Measurements from ENCODE around the gene TASOR.
"Not testable (repeated sequence)": the region's sequence is repeated elsewhere in the genome, so short reads cannot be mapped to it uniquely, and the experiment has no call there.

TASOR gene

DNA sequence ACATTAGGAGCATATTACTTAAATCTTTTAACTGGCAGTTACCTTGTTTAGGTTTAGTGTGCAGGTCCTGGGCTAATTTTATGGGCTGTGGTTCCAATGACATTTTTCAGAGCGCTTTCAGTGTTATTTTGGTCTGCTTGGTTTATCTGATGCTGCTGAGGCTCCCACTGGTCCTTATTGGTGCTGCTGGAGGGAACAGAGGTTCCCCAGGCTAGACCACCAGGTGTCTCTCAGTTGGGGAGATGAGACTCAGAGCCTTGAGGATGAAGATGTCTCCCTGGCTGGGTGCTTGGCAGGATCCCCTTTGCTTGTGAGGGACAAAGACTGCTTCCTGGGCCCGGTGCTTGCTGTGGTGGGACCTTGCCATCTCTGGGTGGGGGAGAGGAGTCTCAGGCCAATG, 28.3 kb upstream of the TASOR start:
- Mint-ChIP-seq H3K4me3 (no peak overlapping the region), H3K36me3 (ENCODE audit: low read depth) (peaks cover 3% of the 10 kb centered on the region), H3K9me3 (peaks cover 8% of the 10 kb centered on the region), H3K27ac (no peak overlapping the region), H3K27me3 (ENCODE audit: low read depth) (no peaks in the 10 kb centered on the region), H3K4me1 (no peaks in the 10 kb centered on the region)
- TF ChIP-seq, protein P1, sequence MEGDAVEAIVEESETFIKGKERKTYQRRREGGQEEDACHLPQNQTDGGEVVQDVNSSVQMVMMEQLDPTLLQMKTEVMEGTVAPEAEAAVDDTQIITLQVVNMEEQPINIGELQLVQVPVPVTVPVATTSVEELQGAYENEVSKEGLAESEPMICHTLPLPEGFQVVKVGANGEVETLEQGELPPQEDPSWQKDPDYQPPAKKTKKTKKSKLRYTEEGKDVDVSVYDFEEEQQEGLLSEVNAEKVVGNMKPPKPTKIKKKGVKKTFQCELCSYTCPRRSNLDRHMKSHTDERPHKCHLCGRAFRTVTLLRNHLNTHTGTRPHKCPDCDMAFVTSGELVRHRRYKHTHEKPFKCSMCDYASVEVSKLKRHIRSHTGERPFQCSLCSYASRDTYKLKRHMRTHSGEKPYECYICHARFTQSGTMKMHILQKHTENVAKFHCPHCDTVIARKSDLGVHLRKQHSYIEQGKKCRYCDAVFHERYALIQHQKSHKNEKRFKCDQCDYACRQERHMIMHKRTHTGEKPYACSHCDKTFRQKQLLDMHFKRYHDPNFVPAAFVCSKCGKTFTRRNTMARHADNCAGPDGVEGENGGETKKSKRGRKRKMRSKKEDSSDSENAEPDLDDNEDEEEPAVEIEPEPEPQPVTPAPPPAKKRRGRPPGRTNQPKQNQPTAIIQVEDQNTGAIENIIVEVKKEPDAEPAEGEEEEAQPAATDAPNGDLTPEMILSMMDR (IDR thresholded peaks at IDR 0.05; ENCODE audit: unreplicated experiment in 3 of 3): no peak

DNA sequence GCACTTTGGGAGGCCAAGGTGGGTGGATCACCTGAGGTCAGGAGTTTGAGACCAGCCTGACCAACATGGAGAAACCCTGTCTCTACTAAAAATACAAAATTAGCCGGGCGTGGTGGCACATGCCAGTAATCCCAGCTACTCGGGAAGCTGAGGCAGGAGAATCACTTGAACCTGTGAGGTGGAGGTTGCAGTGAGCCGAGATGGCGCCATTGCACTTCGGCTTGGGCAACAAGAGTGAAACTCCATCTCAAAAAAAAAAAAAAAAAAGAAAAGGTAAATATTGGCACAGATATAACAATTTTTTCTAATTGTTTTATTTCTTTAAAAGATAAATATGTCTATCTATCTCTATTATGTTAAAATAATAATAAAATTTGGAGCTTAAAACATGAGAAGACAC, 24.3 kb upstream of the TASOR start:
- not testable (repeated sequence) for H3K27me3 Mint-ChIP-seq (ENCODE audit: low read depth); H3K4me3 Mint-ChIP-seq; H3K36me3 Mint-ChIP-seq (ENCODE audit: low read depth); H3K4me1 Mint-ChIP-seq; H3K27ac Mint-ChIP-seq
- H3K9me3 Mint-ChIP-seq: peaks cover 12% of the 10 kb centered on the region

DNA sequence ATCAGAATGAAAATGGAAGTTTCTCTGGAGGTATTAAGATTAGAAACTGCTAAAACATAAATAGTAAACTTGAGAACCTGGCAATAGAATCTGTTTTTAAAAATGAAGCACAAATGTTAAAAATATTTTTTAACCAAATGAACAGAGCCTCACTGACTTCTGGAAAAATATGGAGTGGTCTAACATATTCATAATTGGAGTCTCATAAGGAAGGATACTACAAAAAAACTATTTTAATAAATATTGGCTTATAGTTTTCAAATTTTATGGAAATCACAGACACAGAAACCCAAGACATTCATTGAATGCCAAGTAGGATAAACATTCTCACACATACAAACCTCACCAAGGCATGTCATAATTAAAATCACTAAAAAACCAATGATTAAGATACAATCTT, 23.6 kb upstream of the TASOR start:
- TF ChIP-seq, protein P1 (IDR thresholded peaks at IDR 0.05; ENCODE audit: unreplicated experiment in 3 of 3): no peak
- Mint-ChIP-seq H3K9me3 (peaks cover 12% of the 10 kb centered on the region), H3K27ac (no peak overlapping the region), H3K4me3 (no peak overlapping the region), H3K4me1 (peaks cover 5% of the 10 kb centered on the region), H3K36me3 (ENCODE audit: low read depth) (peaks cover 3% of the 10 kb centered on the region), H3K27me3 (ENCODE audit: low read depth) (no peaks in the 10 kb centered on the region)

DNA sequence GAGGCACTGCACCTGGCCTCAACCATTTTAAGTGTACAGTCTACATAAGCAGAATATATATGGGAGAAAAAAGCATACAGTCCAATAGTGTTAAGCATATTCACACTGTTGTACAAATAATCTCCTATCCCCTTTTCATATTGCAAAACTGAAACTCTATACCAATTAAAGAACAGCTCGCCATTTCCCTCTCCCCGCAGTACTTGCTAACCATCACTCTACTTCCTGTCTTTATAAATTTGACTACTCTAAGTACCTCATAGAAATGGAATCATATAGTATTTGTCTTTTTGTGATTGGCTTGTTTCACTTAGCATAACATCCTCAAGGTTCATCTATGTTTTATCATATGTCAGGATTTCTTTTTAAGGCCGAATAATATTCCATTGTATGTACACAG, 21.6 kb upstream of the TASOR start:
- peaks cover 3% of the 10 kb centered on the region for H3K36me3 Mint-ChIP-seq (ENCODE audit: low read depth)
- H3K9me3 Mint-ChIP-seq: peaks cover 12% of the 10 kb centered on the region
- no peak overlapping the region for H3K4me3 Mint-ChIP-seq
- no peaks in the 10 kb centered on the region for H3K27me3 Mint-ChIP-seq (ENCODE audit: low read depth)
- H3K4me1 Mint-ChIP-seq: peaks cover 5% of the 10 kb centered on the region
- TF ChIP-seq, protein P1 (IDR thresholded peaks at IDR 0.05; ENCODE audit: unreplicated experiment in 3 of 3): no peak
- no peak overlapping the region for H3K27ac Mint-ChIP-seq

DNA sequence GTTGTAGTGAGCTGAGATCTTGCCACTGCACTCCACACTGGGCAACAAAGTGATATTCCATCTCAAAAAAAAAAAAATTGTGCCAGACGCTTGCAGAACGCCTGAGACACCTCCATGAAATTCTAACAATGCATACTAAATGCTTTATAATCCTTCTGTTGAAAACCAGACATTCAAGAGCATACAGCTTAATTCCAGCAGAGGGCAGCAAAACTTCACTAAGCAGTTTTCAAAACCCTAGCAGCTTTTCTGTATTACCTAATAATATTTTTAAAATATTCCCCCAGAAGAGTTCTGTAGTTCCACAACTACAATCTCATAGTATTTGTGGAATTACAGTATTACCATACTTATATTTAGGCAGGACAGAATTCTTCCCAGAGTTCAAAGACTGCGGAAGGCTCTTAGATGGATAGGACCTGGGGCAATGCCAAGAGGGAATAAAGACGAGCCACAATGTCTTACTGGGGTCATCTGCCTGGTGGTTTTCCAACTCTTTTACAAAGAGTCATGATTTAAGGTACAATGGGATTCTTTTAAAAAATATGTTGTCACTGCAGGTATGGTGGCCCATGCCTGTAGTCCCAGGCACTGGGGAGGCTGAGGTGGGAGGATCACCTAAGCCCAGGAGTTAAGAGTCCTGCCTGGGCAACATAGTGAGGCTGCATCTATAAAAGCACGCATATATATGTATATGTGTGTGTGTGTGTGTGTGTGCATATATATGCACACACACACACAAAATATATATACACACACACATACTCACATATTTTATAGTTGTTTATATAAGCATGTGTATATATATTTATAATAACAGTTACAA, 19.6 kb upstream of the TASOR start:
- Mint-ChIP-seq H3K9me3 (peaks cover 12% of the 10 kb centered on the region), H3K4me3 (no peak overlapping the region), H3K27ac (no peak overlapping the region), H3K27me3 (ENCODE audit: low read depth) (no peaks in the 10 kb centered on the region), H3K4me1 (peaks cover 5% of the 10 kb centered on the region), H3K36me3 (ENCODE audit: low read depth) (peaks cover 3% of the 10 kb centered on the region)
- TF ChIP-seq, protein P1 (IDR thresholded peaks at IDR 0.05; ENCODE audit: unreplicated experiment in 3 of 3): peak; percentile 84 to 91 (median 88)

DNA sequence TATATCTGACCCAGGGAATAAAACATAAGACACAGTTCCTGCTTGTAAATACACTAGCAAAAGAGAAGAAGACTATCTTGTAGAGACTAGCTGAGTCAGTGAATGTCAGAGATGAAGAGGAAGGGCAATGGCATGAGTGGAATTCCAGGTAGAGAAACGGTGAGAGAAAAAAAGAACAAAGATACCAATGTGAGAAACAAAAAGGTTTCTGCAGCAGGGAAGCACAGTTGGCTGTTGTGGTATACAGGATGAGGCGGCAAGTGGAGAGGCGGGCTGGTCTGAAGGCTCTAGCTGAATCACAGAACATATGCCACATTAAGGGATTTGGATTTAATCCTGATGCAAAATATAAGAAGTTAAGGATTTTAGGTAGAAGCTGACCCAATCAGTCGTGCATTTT, 17.1 kb upstream of the TASOR start:
- Mint-ChIP-seq H3K27me3 (ENCODE audit: low read depth) (no peaks in the 10 kb centered on the region), H3K27ac (no peak overlapping the region), H3K36me3 (ENCODE audit: low read depth) (no peaks in the 10 kb centered on the region), H3K9me3 (peaks cover 1% of the 10 kb centered on the region), H3K4me3 (no peak overlapping the region), H3K4me1 (peaks cover 5% of the 10 kb centered on the region)
- TF ChIP-seq, protein P1 (IDR thresholded peaks at IDR 0.05; ENCODE audit: unreplicated experiment in 3 of 3): no peak

Measured in nephron (organoid).